ENCODE data around the gene HBE1. TPM values are rescaled to one million over a fixed set of nuclear protein-coding genes. Genes with fewer than 3 reads are reported as not detected.

Gene HBE1
- total RNA-seq, 1 donor from 2014 or later = not detected

DNA sequence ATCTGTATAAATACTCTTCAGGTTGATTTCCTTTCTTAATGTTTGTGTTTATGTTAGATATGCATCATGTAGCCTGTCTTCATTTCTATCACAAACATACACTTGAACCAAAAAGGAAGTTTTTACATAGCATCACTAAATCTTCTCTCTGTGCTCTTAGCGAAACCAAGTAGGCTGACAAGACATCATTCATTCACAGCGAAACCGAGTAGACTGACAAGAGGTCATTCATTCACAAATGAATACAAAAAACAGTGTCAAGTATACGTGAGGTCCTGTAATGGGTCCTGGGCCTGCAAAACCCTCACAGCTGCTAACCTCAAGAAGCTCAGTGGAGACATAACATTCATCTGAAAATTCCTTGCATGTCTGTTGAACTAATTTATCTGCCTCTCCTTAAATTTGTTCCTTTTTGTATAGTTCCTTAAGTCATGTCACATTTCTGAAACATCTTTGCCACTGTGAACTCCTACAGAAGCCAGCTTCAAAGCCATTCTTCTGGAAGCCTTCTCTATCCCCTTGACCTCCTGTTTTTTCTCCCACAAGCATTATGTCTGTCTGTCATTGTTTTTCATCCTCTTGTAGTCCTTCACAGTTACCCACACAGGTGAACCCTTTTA is 9.8 kb upstream of the HBE1 start:
- no peaks in the 10 kb centered on the region for H4K20me1 ChIP-seq (ENCODE audit: low read depth)
- H3K4me3 ChIP-seq = no peak overlapping the region
- no peaks in the 10 kb centered on the region for H3F3A ChIP-seq (ENCODE audit: low read depth)
- H3K9me3 ChIP-seq (ENCODE audit: low read depth) = no peaks in the 10 kb centered on the region
- no peak overlapping the region for H2AFZ ChIP-seq (replicated peaks)
- DNase-seq (ENCODE audit: low spot score) = no peak
- Mint-ChIP-seq H3K27ac (no peak overlapping the region), H3K4me3 (no peak overlapping the region), H3K27me3 (ENCODE audit: insufficient read depth, low read depth) (no peaks in the 10 kb centered on the region), H3K9me3 (no peaks in the 10 kb centered on the region), H3K36me3 (no peaks in the 10 kb centered on the region), H3K4me1 (peaks cover 5% of the 10 kb centered on the region)
- H3K4me1 ChIP-seq = peaks cover 2% of the 10 kb centered on the region
- H3K27ac ChIP-seq = no peak overlapping the region
- H3K9ac ChIP-seq = no peak overlapping the region
- no peak overlapping the region for H3K4me2 ChIP-seq
- TF ChIP-seq EZH2 (IDR thresholded peaks at IDR 0.05) (no peak), EZH2phosphoT487 (IDR thresholded peaks at IDR 0.05) (no peak)
- TF ChIP-seq, protein P1, sequence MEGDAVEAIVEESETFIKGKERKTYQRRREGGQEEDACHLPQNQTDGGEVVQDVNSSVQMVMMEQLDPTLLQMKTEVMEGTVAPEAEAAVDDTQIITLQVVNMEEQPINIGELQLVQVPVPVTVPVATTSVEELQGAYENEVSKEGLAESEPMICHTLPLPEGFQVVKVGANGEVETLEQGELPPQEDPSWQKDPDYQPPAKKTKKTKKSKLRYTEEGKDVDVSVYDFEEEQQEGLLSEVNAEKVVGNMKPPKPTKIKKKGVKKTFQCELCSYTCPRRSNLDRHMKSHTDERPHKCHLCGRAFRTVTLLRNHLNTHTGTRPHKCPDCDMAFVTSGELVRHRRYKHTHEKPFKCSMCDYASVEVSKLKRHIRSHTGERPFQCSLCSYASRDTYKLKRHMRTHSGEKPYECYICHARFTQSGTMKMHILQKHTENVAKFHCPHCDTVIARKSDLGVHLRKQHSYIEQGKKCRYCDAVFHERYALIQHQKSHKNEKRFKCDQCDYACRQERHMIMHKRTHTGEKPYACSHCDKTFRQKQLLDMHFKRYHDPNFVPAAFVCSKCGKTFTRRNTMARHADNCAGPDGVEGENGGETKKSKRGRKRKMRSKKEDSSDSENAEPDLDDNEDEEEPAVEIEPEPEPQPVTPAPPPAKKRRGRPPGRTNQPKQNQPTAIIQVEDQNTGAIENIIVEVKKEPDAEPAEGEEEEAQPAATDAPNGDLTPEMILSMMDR (IDR thresholded peaks at IDR 0.05) = no peak
- no peaks in the 10 kb centered on the region for H3K27me3 ChIP-seq
- H3K36me3 ChIP-seq = no peaks in the 10 kb centered on the region
- H3K79me2 ChIP-seq (ENCODE audit: low read depth) = no peaks in the 10 kb centered on the region

DNA sequence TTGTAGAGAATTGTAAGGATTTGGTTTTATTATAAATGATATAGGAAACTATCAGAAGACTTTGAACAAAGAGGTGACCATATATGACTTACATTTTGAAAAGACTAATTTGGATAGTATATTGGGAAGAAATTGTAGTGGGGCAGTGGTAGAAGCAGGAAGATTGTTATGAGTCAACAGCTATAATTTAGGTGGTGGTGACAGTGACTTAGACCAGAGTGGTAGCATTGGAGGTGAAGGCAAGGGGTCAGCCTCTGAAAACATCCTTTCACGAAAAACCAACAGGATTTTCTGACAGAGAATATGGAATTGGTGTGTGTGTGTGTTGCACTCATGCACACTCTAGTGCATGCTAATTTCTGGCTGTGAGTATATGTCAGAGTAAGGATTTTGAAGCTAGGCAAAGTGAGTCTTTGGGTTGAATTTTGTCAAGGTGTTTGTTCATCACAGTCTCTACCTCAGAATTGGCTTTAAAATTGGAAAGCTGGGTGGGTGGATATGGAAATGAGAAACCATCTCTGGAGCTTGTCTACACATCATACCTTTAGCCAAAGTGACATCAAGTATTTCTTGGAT is 8.2 kb upstream of the HBE1 start:
- no peak overlapping the region for H3K4me2 ChIP-seq
- Mint-ChIP-seq H3K4me1 (peaks cover 7% of the 10 kb centered on the region), H3K4me3 (no peak overlapping the region), H3K27me3 (ENCODE audit: insufficient read depth, low read depth) (no peaks in the 10 kb centered on the region), H3K36me3 (no peaks in the 10 kb centered on the region), H3K27ac (no peak overlapping the region), H3K9me3 (no peaks in the 10 kb centered on the region)
- no peak overlapping the region for H3K9ac ChIP-seq
- no peaks in the 10 kb centered on the region for H3K9me3 ChIP-seq (ENCODE audit: low read depth)
- DNase-seq (ENCODE audit: low spot score) = no peak
- no peak overlapping the region for H2AFZ ChIP-seq (replicated peaks)
- H3K27ac ChIP-seq = no peak overlapping the region
- peaks cover 4% of the 10 kb centered on the region for H3K4me1 ChIP-seq
- H3K27me3 ChIP-seq = no peaks in the 10 kb centered on the region
- H3K4me3 ChIP-seq = no peak overlapping the region
- H3K79me2 ChIP-seq (ENCODE audit: low read depth) = no peaks in the 10 kb centered on the region
- no peaks in the 10 kb centered on the region for H3K36me3 ChIP-seq
- no peaks in the 10 kb centered on the region for H3F3A ChIP-seq (ENCODE audit: low read depth)
- no peaks in the 10 kb centered on the region for H4K20me1 ChIP-seq (ENCODE audit: low read depth)
- TF ChIP-seq, protein P1 (IDR thresholded peaks at IDR 0.05) = no peak
- TF ChIP-seq EZH2phosphoT487 (IDR thresholded peaks at IDR 0.05) (no peak), EZH2 (IDR thresholded peaks at IDR 0.05) (no peak)

DNA sequence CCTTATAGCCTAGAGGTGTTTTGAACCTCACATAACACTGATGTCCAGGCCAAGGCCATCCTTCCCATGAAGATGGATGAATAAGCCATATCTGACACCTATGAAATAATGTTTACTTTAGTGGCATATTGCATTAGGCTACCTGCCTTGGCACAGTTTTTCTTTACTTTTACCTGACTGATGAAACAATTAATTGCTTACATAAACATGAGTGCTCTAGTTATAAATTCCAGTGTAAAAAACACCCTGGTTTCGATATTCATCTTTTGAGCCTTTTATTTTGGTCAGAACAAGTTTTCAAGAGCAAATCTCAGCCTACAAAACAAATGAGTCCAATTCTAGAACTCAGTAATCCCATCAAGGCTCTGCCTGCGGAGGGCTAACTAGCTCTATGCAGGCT is 7.0 kb upstream of the HBE1 start:
- Histone ChIP-seq H3K9ac (no peak overlapping the region), H3K9me3 (ENCODE audit: low read depth) (no peaks in the 10 kb centered on the region), H3K4me1 (peaks cover 4% of the 10 kb centered on the region), H3K36me3 (no peaks in the 10 kb centered on the region), H4K20me1 (ENCODE audit: low read depth) (no peaks in the 10 kb centered on the region), H3K4me2 (no peak overlapping the region), H3K4me3 (no peak overlapping the region), H3K27me3 (no peaks in the 10 kb centered on the region), H2AFZ (replicated peaks) (no peak overlapping the region), H3K79me2 (ENCODE audit: low read depth) (no peaks in the 10 kb centered on the region), H3F3A (ENCODE audit: low read depth) (no peaks in the 10 kb centered on the region), H3K27ac (no peak overlapping the region)
- TF ChIP-seq EZH2 (IDR thresholded peaks at IDR 0.05) (no peak), EZH2phosphoT487 (IDR thresholded peaks at IDR 0.05) (no peak)
- TF ChIP-seq, protein P1 (IDR thresholded peaks at IDR 0.05) = no peak
- Mint-ChIP-seq H3K27me3 (ENCODE audit: insufficient read depth, low read depth) (no peaks in the 10 kb centered on the region), H3K9me3 (no peaks in the 10 kb centered on the region), H3K4me3 (no peak overlapping the region), H3K4me1 (peaks cover 7% of the 10 kb centered on the region), H3K36me3 (no peaks in the 10 kb centered on the region), H3K27ac (no peak overlapping the region)
- no peak for DNase-seq (ENCODE audit: low spot score)
